Neural crest cell (in vitro differentiated cells): ENCODE measurements around the gene CDRT4. TPM values are rescaled to one million over a fixed set of nuclear protein-coding genes. Genes with fewer than 3 reads are reported as not detected.

Experiments used
- DNase-seq: peaks from one replicate; pipeline ENCODE4 v3.0.0; 2021; ENCODE audit warnings: low read depth, mixed read lengths, low spot score
- H3K27ac Mint-ChIP-seq: one replicate; pipeline ENCODE4 v1.8.0; 2021; ENCODE audit warnings: mild to moderate bottlenecking, mixed read lengths; ENCODE audit not compliant: unreplicated experiment
- H3K27me3 Mint-ChIP-seq: 2 replicates; pipeline ENCODE4 v1.8.0; 2021; ENCODE audit warnings: low read depth, mild to moderate bottlenecking, mixed read lengths
- H3K36me3 Mint-ChIP-seq: 2 replicates; pipeline ENCODE4 v1.8.0; 2021; ENCODE audit warnings: low read depth, mild to moderate bottlenecking, mixed read lengths
- H3K4me1 Mint-ChIP-seq: 2 replicates; pipeline ENCODE4 v1.8.0; 2021; ENCODE audit warnings: mixed read lengths
- H3K4me3 Mint-ChIP-seq: one replicate; pipeline ENCODE4 v1.8.0; 2021; ENCODE audit warnings: mild to moderate bottlenecking, mixed read lengths
- H3K9me3 Mint-ChIP-seq: 2 replicates; pipeline ENCODE4 v1.8.0; 2021; ENCODE audit warnings: mixed read lengths
- total RNA-seq: library from RNA; stranded (reverse); gene quantifications from 2 replicates; pipeline ENCODE4 v1.2.1, GENCODE V29; 2021
- TF ChIP-seq, protein P1 (sequence below): fragments of 200-600 bp; sonication (generic); conservative IDR thresholded peaks from 2 replicates; pipeline ENCODE4 v1.5.0; 2021; ENCODE audit warnings: antibody characterized with exemption, mild to moderate bottlenecking

The CDRT4 gene
- total RNA-seq, 1 donor from 2014 or later: 2.8 TPM

DNA sequence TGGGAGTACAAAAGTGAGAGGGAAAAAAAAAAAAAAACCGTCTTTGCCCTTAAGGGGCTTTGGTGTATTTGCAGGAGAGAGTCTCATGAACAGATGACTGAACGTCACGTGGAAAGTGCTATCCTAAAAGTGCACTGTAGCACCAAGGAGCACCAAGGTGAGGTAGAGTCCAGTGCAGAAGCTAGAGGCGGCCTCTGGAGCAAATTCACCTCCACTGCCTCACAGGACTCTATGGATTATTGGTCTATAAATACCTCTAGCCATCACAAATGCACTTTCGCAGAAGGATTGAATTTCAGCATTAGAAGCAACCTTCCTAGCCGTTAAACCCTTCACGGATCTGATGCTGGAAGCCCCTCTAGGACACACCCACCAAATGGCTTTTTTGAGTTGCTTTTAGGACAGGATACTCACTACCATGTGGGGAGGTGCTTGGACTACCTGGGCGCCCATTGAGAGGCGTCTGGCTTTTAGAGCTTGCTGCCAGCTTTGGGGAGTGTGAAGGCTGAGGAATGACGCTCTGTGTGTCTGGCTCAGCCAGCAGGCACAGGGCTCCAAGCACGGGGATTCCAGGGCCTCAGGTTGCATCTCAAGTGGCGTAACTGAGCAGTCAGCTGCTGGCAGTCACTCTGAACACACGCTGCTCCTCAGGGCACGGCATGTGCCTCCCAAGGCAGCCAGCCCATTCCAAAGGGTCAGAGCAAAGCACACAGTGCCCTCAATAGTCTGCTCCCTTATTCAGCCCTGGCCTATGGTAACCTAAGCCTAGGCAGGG is 52.7 kb downstream of the CDRT4 start:
- no peak overlapping the region for H3K27ac Mint-ChIP-seq
- H3K36me3 Mint-ChIP-seq: no peaks in the 10 kb centered on the region
- H3K9me3 Mint-ChIP-seq: peaks cover 4% of the 10 kb centered on the region
- no peak overlapping the region for H3K4me3 Mint-ChIP-seq
- H3K4me1 Mint-ChIP-seq: peaks cover 40% of the 10 kb centered on the region
- no peak for DNase-seq
- TF ChIP-seq, protein P1, sequence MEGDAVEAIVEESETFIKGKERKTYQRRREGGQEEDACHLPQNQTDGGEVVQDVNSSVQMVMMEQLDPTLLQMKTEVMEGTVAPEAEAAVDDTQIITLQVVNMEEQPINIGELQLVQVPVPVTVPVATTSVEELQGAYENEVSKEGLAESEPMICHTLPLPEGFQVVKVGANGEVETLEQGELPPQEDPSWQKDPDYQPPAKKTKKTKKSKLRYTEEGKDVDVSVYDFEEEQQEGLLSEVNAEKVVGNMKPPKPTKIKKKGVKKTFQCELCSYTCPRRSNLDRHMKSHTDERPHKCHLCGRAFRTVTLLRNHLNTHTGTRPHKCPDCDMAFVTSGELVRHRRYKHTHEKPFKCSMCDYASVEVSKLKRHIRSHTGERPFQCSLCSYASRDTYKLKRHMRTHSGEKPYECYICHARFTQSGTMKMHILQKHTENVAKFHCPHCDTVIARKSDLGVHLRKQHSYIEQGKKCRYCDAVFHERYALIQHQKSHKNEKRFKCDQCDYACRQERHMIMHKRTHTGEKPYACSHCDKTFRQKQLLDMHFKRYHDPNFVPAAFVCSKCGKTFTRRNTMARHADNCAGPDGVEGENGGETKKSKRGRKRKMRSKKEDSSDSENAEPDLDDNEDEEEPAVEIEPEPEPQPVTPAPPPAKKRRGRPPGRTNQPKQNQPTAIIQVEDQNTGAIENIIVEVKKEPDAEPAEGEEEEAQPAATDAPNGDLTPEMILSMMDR: no peak
- H3K27me3 Mint-ChIP-seq: no peaks in the 10 kb centered on the region

DNA sequence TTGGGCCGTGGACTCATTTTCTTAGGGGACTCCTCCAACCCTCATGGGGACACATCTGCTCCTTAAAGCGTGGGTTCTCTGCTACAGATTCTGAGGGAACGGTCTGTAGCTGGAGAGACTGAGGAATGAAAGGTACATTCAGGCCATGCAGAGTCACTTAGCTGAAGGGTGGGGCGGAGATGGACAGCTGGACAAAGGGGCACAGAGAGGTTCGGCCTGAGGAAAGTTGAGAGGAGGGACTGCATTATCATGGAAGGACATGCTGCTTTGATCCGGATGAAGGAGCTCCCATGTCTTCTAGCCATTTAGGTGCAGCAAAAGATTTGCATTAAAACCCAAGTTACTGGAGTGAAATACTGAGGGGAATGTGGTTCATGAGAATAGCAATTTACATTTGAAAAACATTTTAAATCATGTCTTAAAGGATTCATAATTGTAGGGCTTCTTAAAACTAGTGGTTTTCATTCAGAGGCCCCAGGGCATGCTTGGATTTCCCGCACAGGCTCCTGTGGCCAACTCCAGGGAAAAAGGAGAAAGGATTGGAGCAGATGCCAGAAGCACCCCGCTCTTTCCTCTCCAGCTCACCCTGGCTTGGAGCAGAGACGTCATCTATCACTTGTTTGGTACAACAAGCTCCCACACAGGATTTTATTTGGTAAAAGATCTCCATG is 54.2 kb downstream of the CDRT4 start:
- peaks cover 4% of the 10 kb centered on the region for H3K9me3 Mint-ChIP-seq
- TF ChIP-seq, protein P1: no peak
- peaks cover 45% of the 10 kb centered on the region for H3K4me1 Mint-ChIP-seq
- no peaks in the 10 kb centered on the region for H3K36me3 Mint-ChIP-seq
- H3K27ac Mint-ChIP-seq: peak overlapping the region; percentile 73
- no peaks in the 10 kb centered on the region for H3K27me3 Mint-ChIP-seq
- H3K4me3 Mint-ChIP-seq: no peak overlapping the region
- no peak for DNase-seq

DNA sequence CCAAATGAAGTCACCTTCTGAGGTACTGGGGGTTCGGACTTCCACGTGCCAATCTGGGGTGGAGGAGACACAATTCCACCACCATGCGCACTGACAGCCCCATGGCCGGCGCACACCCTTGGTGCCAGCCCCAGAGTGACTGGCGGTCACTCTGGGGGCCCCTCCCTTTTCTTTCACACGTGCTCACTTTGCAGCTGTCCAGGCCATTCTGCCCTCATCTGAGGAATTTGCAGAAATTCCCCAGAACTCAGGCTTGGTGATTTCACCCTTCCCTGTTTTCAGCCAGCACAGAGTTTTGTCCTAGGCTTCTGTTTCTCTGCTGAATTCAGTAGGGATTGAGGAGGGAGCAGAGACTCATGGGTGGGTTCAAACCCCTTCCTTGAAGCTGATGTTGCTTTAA is 54.8 kb downstream of the CDRT4 start:
- TF ChIP-seq, protein P1: no peak
- Mint-ChIP-seq H3K4me3 (no peak overlapping the region), H3K9me3 (peaks cover 4% of the 10 kb centered on the region), H3K4me1 (peaks cover 41% of the 10 kb centered on the region), H3K27me3 (no peaks in the 10 kb centered on the region), H3K36me3 (no peaks in the 10 kb centered on the region), H3K27ac (no peak overlapping the region)
- DNase-seq: no peak

DNA sequence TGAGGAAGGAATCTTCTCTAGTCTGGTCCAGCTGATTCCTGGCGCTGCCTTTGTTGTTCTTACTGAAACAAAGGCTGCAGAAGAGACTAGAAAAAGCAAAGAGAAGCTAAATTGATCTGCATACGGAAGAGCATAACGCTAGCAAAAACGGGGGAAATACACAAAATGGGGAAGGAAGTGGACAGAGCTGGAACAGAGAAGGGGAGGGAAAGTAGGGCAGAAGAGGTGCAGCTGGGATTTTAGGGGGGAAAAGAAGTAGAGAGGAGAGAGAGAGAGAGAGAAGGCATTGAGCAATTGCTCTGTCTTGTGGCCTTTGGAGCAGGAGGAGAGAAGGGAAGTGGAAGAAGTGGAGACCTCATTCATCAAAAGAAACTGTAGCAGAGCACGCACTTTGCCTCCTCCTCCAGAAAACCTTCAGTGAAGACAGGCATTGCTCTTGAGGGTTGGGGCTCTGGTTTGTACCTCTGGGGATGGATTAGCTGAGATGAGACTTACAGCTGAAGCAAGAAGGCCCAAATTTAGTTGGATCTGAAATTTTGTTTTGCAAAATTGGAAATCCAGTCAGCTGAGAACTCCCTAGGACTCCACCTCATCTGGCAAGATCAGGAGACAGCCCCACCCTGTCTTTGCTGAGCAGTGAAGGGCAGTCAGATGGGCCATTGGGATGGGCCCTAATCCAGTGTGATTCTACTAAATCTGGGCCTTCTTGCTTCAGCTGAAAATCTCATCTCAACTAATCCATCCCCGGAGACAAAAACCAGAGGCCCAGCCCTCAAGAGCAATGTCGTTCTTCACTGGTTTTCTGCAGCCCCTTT is 55.8 kb downstream of the CDRT4 start:
- DNase-seq: no peak
- Mint-ChIP-seq H3K27me3 (no peaks in the 10 kb centered on the region), H3K9me3 (peaks cover 4% of the 10 kb centered on the region), H3K27ac (no peak overlapping the region), H3K4me1 (peaks cover 37% of the 10 kb centered on the region), H3K36me3 (no peaks in the 10 kb centered on the region), H3K4me3 (no peak overlapping the region)
- TF ChIP-seq, protein P1: no peak

DNA sequence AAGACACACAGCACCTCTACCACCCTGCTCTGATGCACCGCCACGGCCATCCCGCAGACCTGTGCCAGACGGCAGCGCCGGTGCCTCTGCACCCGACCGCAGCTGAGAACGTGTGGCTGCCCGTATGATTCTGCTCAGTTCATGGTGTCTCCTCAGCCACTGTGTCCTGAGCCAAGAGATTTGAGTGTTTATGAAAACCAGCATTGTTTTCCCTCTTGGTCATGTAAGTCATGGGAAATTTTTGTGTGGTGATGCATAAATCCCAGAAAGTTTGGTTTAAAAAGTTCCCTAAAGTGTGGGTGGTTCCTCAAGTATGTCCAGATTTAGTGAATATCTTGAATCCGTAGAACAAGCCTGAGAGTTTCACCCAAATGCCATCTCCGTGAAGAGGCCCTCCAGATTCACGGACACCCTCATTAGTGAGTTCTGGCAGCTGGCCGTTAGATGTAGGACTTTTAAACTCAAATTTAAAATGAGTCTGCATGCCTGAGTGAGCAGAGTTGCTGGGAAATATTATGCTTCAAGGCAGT is 57.6 kb downstream of the CDRT4 start:
- no peaks in the 10 kb centered on the region for H3K36me3 Mint-ChIP-seq
- H3K9me3 Mint-ChIP-seq: peaks cover 2% of the 10 kb centered on the region
- peaks cover 24% of the 10 kb centered on the region for H3K4me1 Mint-ChIP-seq
- H3K27me3 Mint-ChIP-seq: no peaks in the 10 kb centered on the region
- H3K27ac Mint-ChIP-seq: peak overlapping the region; percentile 90
- TF ChIP-seq, protein P1: no peak
- no peak overlapping the region for H3K4me3 Mint-ChIP-seq
- DNase-seq: no peak
